IMR-90 (cell line): ENCODE measurements around the gene DHX34. TPM values are rescaled to one million over a fixed set of nuclear protein-coding genes. Genes with fewer than 3 reads are reported as not detected.

Experiments used
- ATAC-seq: fragments of 200-7000 bp; cut with Tn5 transposase; 2 replicates; pipeline ENCODE4 v1.9.1; 2020; ENCODE audit warnings: low read depth, mild to moderate bottlenecking, moderate library complexity
- BruUV-seq: library from RNA; stranded (reverse); fragments of 400-500 nt; replicated peaks from 2 replicates; lab custom pipeline; 2021; lab: Mats Ljungman, UMichigan
- CTCF ChIA-PET: fragments of 300-600 bp; formaldehyde crosslinking; extraction: SDS; loops from one replicate; lab custom pipeline; 2021; ENCODE audit warnings: antibody characterized with exemption; lab: Yijun Ruan, JAX
- POLR2A ChIA-PET: fragments of 300-600 bp; sonication (Branson Sonifier 250); formaldehyde crosslinking; loops from one replicate; lab custom pipeline; 2022; ENCODE audit warnings: antibody characterized with exemption; ENCODE audit not compliant: unreplicated experiment; lab: Charles Lee
- DNase-seq: peaks from one replicate; pipeline ENCODE4 v3.0.0; 2013
- H2AFZ ChIP-seq: replicated peaks from 2 replicates; pipeline ENCODE3; 2013; ENCODE audit warnings: low read length, mild to moderate bottlenecking; ENCODE audit not compliant: poor library complexity
- H2AK5ac ChIP-seq: 2 replicates; pipeline ENCODE4 v1.6.1; 2013; ENCODE audit warnings: low read depth, low read length, inconsistent platforms
- H2AK9ac ChIP-seq: replicated peaks from 2 replicates; pipeline ENCODE3; 2013; ENCODE audit warnings: mild to moderate bottlenecking, low read depth, low read length, moderate library complexity; ENCODE audit not compliant: poor library complexity
- H2BK120ac ChIP-seq: 2 replicates; pipeline ENCODE4 v1.6.1; 2013; ENCODE audit warnings: low read depth, low read length, inconsistent platforms
- H2BK15ac ChIP-seq: 3 replicates; pipeline ENCODE4 v1.6.1; 2013; ENCODE audit warnings: low read depth, low read length, inconsistent platforms
- H2BK20ac ChIP-seq: 2 replicates; pipeline ENCODE4 v1.6.1; 2013; ENCODE audit warnings: low read depth, mild to moderate bottlenecking, inconsistent platforms, low read length, moderate library complexity
- H2BK5ac ChIP-seq: 2 replicates; pipeline ENCODE4 v1.6.1; 2013; ENCODE audit warnings: mild to moderate bottlenecking, low read depth, low read length, inconsistent platforms; ENCODE audit not compliant: poor library complexity, severe bottlenecking
- H3K14ac ChIP-seq: replicated peaks from 2 replicates; pipeline ENCODE4 v1.6.1; 2013; ENCODE audit warnings: low read depth, low read length, inconsistent platforms
- H3K18ac ChIP-seq: 2 replicates; pipeline ENCODE4 v1.6.1; 2013; ENCODE audit warnings: low read depth, low read length, control low read depth
- H3K23ac ChIP-seq: 2 replicates; pipeline ENCODE4 v1.6.1; 2013; ENCODE audit warnings: low read depth, low read length, inconsistent platforms
- H3K27ac ChIP-seq: 2 replicates; pipeline ENCODE4 v1.5.1; 2013; ENCODE audit warnings: mild to moderate bottlenecking, control low read depth, low read length; ENCODE audit not compliant: insufficient read depth
- H3K27me3 ChIP-seq: 2 replicates; pipeline ENCODE4 v1.6.1; 2013; ENCODE audit warnings: low read length; ENCODE audit not compliant: control insufficient read depth, insufficient read depth
- H3K36me3 ChIP-seq: 2 replicates; pipeline ENCODE4 v1.6.1; 2013; ENCODE audit warnings: low read length, mixed read lengths; ENCODE audit not compliant: control insufficient read depth, insufficient read depth
- H3K4ac ChIP-seq: 2 replicates; pipeline ENCODE4 v1.6.1; 2013; ENCODE audit warnings: low read depth, low read length, inconsistent platforms
- H3K4me1 ChIP-seq: 2 replicates; pipeline ENCODE4 v1.6.1; 2013; ENCODE audit warnings: low read length, mixed read lengths; ENCODE audit not compliant: control insufficient read depth, insufficient read depth
- H3K4me2 ChIP-seq: 2 replicates; pipeline ENCODE4 v1.6.1; 2013; ENCODE audit warnings: low read depth, mild to moderate bottlenecking, control low read depth, low read length, moderate library complexity
- H3K4me3 ChIP-seq: 2 replicates; pipeline ENCODE4 v1.5.1; 2013; ENCODE audit warnings: low read depth, mild to moderate bottlenecking, control low read depth, low read length, moderate library complexity; ENCODE audit not compliant: insufficient read depth
- H3K56ac ChIP-seq: 2 replicates; pipeline ENCODE4 v1.6.1; 2013; ENCODE audit warnings: low read length, inconsistent platforms; ENCODE audit not compliant: insufficient read depth; ENCODE audit errors: extremely low read depth
- H3K79me1 ChIP-seq, 2 experiments: 2 replicates each; pipeline ENCODE4 v1.6.1; 2013; ENCODE audit warnings: low read length in 2 of 2, inconsistent platforms in 1 of 2, low read depth in 1 of 2
- H3K9ac ChIP-seq: 2 replicates; pipeline ENCODE4 v1.6.1; 2013; ENCODE audit warnings: low read depth, low read length, control low read depth
- H3K9me1 ChIP-seq: 2 replicates; pipeline ENCODE4 v1.6.1; 2013; ENCODE audit warnings: low read length, inconsistent platforms; ENCODE audit not compliant: insufficient read depth
- H3K9me3 ChIP-seq: 2 replicates; pipeline ENCODE4 v1.6.1; 2013; ENCODE audit warnings: low read length; ENCODE audit not compliant: control insufficient read depth, insufficient read depth
- H4K20me1 ChIP-seq: 2 replicates; pipeline ENCODE4 v1.6.1; 2013; ENCODE audit warnings: low read length, inconsistent platforms; ENCODE audit not compliant: insufficient read depth
- H4K5ac ChIP-seq: 2 replicates; pipeline ENCODE4 v1.6.1; 2013; ENCODE audit warnings: mild to moderate bottlenecking, low read depth, low read length, control low read depth
- H4K8ac ChIP-seq, 2 experiments: 2 replicates each; pipeline ENCODE4 v1.6.1; 2013; ENCODE audit warnings: low read depth in 2 of 2, low read length in 2 of 2, control low read depth in 1 of 2, inconsistent platforms in 1 of 2
- H4K91ac ChIP-seq: 2 replicates; pipeline ENCODE4 v1.6.1; 2013; ENCODE audit warnings: low read depth, low read length, inconsistent platforms; ENCODE audit not compliant: insufficient read depth
- BHLHE40 ChIP-seq: fragments of 150-350 bp; IDR thresholded peaks from 2 replicates; pipeline ENCODE4 v1.6.1; 2016; ENCODE audit warnings: mild to moderate bottlenecking, low read depth, low read length
- MAZ ChIP-seq: IDR thresholded peaks from 2 replicates; pipeline ENCODE4 v1.6.1; 2012; ENCODE audit warnings: low read depth, mild to moderate bottlenecking, low read length, improper control_type of control experiment, moderate library complexity, borderline replicate concordance
- WGBS, 2 experiments: methylation state at CpG; one replicate each; pipeline versions ENCODE4 v1.1.5 to v1.1.7; 2013; ENCODE audit warnings: missing lambda C conversion rate in 2 of 2; ENCODE audit not compliant: insufficient read length in 1 of 2; ENCODE audit errors: extremely low coverage in 2 of 2; 5-methylcytosine and 5-hydroxymethylcytosine counted together
- dilution Hi-C: fragments of 300-500 bp; cut with HindIII; formaldehyde crosslinking; loops from one replicate; pipeline ENCODE4 v1.14.3; 2018; ENCODE audit warnings: low sequenced_read_pairs; ENCODE audit not compliant: unreplicated experiment
- in situ Hi-C: fragments of 300-500 bp; cut with MboI; formaldehyde crosslinking; loops from 3 replicates; pipeline ENCODE4 v1.14.3; 2019; ENCODE audit warnings: low sequenced_read_pairs, inconsistent platforms, mixed read lengths
- intact Hi-C: fragments of 100-400 bp; cut with micrococcal nuclease; formaldehyde crosslinking; loops from 2 replicates; pipeline ENCODE4 v1.10.0; 2022
- polyA plus RNA-seq, 3 experiments: library from polyadenylated mRNA; depleted of rRNA; stranded (reverse); fragments of >200 nt; gene quantifications; 2 replicates each; pipeline ENCODE4 v1.2.3, GENCODE V29; 2012; ENCODE audit warnings: low replicate concordance in 1 of 3
- total RNA-seq: library from RNA; depleted of rRNA; stranded (reverse); fragments of >200 nt; gene quantifications from 2 replicates; pipeline ENCODE4 v1.2.3, GENCODE V29; 2012

DHX34 gene
- total and polyA plus RNA-seq, 2 of the 4 experiments (the other 2 are of a cell fraction): 4.5 to 13.7 TPM

GRCh38 chr19:47389150-47389556 is 40.0 kb downstream of the DHX34 start:
- BruUV-seq: no TSS peak
- ChIA-PET CTCF (no interaction called here), POLR2A (no interaction called here)
- Histone ChIP-seq H4K8ac (no peak overlapping the region), H3K56ac (no peak overlapping the region), H3K23ac (no peak overlapping the region), H2AK5ac (no peak overlapping the region), H3K9me3 (no peaks in the 10 kb centered on the region), H3K14ac (no peak overlapping the region), H2AFZ (no peak overlapping the region), H3K9me1 (no peaks in the 10 kb centered on the region), H2BK120ac (no peak overlapping the region), H3K4me2 (no peak overlapping the region), H3K4ac (no peak overlapping the region), H4K91ac (no peak overlapping the region), H3K36me3 (no peaks in the 10 kb centered on the region), H3K4me3 (no peak overlapping the region), H3K79me1 (no peaks in the 10 kb centered on the region), H4K5ac (no peak overlapping the region), H2BK20ac (no peak overlapping the region), H2BK5ac (no peak overlapping the region), H2BK15ac (no peak overlapping the region), H4K20me1 (no peaks in the 10 kb centered on the region), H3K4me1 (peaks cover 3% of the 10 kb centered on the region), H3K9ac (no peak overlapping the region), H3K27ac (no peak overlapping the region), H3K18ac (no peak overlapping the region), H2AK9ac (no peak overlapping the region), H3K27me3 (peaks cover 3% of the 10 kb centered on the region; the same call in 1 of the 2 replicates)
- WGBS, 2 experiments: 100% methylated on average over 4 of the region's 9 CpGs; no CpG with 5 or more reads in 1 of the 2 experiments
- DNase-seq: no peak
- ATAC-seq: no peak
- intact Hi-C loops (no loop called here), in situ Hi-C loops (loop anchor here (5.0 kb wide), 1 partner anchor 92 kb away; no protein-coding TSS in a partner anchor), dilution Hi-C loops (no loop called here)
- no peak for TF ChIP-seq BHLHE40
- no peak for TF ChIP-seq MAZ
